HG03039 (cell line): ENCODE results near the gene PHLDA2.

Experiments
- ATAC-seq: cut with Tn5 transposase; IDR thresholded peaks from one replicate; pipeline ENCODE4 v1.9.1; 2021; ENCODE audit warnings: mild to moderate bottlenecking, moderate library complexity; ENCODE audit not compliant: unreplicated experiment

The PHLDA2 gene

DNA sequence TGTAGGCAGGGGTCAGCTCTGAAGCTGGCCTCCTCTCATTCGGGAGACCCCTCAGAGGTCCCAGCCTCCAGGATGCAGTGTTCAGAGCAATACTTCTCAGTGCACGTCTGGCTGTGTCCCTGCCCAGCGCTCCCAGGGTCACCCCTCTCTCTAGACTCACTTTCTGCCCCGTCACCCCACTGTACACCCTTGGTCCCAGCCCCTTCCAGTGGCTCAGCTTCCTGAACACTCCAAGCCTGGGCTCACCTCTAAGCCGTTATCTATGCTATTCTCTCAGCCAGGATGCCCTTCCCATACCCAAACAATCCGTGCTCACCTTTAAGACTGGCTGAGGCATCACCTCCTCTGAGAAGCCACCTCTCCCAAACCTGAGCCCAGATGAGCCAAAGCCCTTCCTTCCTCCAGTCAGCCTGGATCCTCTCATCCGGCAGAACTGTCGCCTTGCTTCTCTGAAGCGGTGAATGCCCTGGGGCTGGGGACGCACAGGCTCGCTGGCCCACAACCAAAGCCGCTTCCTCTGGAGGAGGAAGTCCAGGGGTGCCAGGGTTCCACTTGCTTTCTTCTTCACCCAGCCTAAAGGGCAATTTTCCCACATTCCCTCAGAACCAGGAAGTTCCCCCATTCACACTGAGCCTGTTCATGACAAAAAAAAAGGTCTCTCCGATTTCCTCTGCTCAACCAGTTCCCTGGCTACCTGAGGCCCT lies 30.0 kb downstream of the PHLDA2 start:
- no peak for ATAC-seq

DNA sequence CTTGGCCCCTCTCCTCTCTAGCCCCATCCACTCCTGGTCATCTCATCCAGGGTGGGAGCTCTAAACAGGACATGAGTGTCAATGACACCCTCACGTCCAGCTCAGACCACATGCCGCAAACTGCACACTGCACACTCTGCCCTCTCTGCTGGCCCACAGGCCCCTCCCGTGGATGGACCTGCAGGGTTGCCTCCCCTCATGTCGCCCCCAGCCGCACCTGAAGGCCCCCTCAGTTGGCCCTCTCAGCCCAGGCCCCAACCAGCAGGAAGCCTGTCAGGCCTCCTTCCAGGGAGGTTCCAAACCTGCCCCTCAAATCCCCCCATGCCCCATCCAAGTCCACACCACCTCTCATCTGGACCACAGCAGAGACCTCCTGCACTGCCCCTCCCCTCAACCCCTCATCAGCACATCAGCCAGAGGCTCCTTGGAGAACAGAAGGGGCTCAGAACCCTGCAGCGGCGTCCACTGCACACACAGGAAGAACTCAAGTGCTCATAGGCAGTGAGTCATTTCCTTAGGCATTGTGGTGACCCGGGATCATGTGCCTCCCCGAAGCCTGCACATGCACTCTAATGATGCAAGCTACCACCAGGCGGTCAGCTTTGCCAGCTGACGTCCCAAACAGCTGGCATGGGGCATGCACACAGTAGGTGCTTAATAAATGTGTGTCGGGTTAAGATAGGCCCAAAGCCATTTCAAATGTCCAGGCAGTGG lies 30.7 kb downstream of the PHLDA2 start:
- no peak for ATAC-seq

DNA sequence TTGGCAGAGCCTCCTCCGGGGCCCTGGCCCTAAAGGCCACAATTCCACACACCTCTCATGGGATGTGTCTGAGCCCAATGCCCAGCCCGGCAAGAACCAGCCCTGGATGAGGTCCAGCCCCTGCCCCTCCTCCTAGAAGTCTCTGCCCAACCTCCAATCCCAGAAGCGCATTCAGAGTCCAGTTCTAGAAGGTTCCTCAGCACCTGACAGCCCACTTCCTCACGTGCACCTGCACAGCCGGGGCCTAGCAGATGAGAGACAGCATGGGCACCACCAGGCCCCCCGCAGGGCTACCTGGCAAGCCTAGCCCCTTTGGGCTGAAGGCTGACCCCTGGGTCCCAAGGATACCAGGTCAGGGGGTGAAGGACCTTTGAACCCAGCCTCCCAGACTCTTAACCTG lies 32.2 kb downstream of the PHLDA2 start:
- ATAC-seq: no peak

DNA sequence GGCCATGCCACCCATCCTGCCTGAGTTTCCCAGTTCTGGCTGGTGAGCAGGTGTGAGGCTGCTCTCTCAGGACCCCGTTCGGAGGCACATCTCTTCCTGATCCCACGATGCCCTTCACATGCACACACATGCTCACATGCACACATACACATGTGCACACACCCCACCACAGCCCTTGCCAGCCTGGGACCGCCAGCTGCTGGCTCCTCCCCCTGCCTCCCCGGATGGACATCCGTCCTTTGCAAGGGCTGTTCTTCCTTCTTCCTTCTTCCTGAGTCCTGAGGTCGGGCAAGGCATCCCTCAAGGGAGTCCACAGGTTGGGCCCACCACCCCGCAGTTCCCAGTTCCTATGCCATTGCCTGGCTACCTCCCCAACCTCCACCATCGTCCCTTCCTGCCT lies 33.2 kb downstream of the PHLDA2 start:
- no peak for ATAC-seq

DNA sequence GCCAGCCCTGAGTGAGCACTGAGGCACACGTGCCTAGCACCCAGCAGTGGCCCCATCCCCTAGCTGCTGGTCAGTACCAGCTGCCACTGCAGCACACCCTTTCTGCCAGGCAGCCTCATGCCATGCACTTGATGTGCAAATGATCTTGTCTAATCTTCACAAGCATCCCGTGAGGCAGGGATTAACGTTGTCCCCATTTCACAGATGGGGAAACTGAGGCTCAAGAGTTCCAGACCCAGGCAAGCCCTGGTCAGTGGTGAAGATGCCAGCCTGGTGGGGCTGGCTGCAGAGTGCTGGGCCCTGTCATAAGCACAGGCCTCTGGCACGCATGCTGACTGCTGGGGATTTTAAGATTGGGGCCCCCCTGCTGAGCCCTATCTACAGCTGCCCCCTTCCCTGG lies 35.3 kb downstream of the PHLDA2 start:
- no peak for ATAC-seq

DNA sequence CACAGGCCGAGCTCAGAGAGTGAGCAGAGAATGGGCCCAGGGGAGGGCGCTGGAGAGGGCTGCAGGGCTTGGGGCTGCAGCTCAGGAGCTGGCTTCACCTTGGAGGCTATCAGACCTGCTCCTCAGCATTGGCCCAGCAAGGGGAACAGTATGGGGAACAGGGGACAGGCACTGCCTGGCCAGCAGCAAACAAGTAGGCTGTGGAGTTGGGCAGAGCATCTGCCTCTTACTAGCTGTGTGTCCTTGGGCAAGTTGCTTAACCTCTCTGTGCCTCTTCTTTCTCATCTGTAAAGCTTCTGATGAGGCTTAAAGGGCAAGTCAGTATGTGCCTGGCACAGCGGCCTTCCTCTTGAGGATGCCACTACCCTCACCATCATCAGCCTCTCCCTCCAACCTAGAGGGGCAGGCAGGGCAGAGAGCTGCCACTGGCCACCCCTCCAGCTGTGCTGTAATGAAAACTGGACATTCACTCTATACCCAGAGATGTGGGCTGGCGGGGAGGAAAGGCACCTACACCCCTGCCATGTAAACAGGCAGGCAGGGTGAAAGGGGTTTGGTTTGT lies 36.2 kb downstream of the PHLDA2 start:
- ATAC-seq: no peak

DNA sequence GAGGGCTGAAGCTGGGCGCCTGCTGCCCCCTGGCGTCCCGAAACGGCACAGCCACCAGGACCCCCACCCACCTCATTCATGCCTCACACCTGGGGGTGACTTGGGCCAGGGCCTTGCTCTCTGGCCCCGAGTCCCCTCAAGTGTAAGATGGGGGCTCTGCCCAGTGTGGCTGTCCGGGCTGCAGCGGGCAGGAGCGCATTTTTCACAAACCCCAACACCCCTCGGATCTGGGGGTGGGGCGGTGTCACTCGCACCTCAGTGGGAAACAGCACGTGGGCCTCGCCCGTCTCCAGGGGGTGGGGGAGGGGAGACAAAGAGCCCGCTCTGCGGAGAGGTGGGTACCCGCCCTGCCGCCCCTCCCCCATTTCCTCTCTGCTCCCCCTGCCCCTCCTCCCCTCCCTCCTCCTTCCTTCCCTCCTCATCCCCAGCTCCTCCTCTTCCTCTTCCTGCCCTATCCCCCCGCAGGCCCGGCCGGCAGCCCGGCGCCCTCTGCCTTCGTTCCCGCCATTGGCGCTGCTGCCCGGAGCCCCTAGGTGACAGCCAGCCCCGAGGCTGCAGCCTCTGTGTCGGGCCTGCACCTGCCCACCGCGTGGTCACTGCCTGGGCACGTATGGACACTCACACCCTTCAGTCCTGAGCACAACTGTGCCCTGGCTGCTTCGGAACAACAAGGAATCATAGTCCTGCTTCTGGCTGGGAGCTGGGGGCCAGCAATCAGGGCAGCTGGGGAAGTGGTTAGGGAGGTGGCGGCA lies 36.8 kb downstream of the PHLDA2 start:
- no peak for ATAC-seq

DNA sequence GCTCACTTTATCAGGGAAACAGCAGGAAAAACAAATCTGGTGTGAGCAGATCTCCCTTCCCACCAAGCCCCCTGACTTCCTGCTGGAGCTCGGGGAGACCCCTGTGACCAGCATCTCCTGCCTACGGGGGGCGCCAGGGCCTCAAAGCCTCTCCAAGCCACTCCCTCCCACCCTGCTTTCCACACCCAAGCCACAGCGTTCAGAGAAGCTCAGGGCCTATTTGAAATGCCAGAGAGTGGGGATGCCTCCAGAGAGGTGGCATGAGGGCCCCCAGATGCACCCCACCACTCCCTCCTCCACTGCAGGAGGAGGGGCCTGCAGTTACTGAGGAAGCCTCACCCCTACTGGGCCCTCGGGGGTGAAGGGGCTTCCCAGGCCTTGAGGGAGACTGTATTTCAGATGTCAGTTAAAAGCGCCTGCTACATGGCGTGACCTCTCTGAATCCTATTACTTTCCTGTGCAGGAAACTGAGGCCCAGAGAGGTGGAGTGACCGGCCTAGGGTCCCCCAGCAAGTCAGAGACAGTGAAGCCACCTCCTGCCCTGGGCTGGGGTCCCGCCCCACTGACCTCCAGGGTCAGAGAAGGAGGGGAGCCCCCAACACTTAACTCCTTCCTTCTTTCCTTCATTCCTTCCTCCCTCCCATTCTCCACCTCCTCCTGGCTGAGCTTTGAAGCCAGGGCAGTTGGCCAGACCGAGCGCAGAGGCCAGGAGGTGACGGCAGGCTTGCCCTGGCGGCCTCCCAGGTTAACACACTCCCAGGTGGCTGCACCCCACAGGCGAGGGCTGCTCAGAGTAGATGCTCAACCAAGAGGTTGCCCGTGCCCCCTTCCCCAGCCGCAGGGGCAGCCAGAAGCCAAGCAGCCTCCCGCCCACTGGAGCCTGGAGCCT lies 37.6 kb downstream of the PHLDA2 start:
- no peak for ATAC-seq

DNA sequence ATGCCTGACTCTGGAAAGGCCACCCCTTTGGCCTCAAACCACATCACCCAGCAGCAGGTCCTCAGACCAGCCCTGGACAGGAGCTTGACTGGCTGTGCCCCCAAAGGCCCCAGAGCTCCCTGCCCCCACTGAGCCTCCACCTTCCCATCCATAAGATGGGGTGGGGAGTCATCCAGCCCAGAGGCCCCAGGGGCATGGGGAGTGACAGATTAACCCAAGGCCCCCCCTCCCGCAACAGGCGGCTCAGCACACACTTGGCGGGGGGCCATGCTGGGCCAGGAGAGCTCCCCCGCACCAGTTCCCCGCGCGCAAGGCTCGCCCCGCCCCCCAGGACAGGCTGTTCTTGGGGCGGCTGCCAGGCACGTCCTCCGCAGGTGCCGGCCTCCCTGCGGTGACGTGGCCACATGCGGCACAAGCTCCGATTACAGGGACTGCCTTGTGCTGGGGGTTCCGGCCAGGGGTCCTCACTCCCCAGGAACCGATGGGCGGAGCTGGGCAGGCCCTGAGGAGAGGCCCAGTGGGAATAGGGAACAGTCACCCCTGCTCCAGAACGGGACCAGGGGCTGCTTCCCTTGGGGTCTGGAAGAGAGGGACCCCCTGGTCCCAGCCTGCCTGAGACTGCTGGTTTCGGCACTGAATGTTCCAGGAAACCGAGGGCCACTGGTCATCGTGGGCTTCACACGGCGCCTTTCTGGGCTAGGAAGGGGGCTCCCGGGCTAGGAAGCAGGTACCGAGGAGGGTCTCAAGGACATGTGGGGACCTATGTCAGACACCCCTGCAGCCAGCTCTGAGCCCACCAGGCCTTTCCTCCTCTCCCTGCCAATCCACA lies 38.5 kb downstream of the PHLDA2 start:
- ATAC-seq: no peak

DNA sequence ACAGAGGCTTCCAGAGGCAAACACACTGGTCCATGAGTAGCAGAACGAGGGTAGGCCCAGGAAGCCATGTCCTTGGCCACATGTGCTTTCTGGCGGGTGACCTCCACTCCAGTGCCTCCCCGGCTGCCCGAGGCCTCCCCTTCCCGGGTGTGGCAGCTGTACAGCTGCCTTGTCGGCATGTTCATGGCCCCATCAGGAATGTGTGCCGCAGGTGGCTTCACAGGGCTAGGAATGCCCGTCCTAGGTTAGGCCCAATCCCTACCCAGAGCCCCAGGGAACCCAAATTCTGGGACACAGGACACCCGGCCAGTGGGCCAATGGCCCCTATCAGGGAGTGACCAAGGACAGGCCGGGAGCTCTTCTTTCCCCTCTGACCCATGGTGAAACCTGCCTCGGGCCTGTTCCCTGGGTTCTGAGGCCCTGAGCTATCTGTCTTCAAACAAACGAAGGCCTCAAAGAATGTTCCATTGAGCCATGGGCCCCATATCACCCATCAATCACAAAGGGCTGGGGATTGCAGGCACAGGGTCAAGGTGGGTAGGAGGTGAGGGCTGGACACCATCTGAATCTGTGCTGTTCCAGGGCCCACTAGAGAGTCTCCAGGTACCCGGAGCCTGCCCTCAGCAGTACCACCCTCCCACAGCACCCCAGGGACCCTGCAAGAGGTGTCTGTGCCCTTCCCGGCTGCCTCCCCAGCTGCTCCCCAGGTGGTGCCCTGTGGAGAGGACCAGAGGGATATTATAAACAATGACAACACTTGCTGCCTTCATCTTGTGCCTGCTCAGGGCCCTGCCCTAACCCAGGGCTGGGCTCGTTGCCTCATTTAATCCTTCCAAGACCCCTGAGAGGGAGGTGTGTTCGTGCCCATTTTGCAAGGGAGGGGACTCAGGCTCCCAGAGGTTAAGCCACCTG lies 39.6 kb downstream of the PHLDA2 start:
- ATAC-seq: no peak

DNA sequence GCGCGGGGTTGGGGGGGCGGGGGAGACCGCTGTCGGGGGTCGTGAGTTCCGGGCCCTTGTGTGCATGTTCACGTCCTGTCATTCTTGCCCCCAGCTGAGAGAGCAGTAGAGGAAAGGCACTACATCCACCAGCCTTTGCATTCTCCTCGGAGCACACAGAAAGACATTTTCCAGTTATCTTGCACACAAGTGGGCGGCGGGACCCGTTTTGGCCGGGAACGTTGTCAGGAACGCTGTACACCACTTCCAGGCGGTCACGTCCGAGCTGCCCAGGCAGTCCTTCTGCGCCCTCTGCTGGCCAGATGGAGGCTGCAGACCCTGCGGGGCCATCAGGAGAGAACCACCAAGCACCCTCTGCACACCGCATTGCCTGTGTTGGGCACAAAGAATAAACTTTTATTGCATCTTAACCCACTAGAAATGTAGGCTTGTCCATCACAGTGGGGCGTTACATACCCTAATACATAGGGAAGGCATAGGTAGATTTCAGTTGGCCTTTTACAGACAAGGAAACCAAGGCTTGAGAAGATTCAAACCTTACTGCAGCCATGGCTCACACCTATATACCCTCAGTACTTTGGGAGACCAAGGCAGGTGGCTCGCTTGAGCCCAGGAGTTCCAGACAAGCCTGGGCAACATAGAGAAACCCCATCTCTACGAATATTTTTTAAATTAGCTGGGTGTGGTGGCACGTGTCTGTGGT lies 40.8 kb downstream of the PHLDA2 start:
- no peak for ATAC-seq

DNA sequence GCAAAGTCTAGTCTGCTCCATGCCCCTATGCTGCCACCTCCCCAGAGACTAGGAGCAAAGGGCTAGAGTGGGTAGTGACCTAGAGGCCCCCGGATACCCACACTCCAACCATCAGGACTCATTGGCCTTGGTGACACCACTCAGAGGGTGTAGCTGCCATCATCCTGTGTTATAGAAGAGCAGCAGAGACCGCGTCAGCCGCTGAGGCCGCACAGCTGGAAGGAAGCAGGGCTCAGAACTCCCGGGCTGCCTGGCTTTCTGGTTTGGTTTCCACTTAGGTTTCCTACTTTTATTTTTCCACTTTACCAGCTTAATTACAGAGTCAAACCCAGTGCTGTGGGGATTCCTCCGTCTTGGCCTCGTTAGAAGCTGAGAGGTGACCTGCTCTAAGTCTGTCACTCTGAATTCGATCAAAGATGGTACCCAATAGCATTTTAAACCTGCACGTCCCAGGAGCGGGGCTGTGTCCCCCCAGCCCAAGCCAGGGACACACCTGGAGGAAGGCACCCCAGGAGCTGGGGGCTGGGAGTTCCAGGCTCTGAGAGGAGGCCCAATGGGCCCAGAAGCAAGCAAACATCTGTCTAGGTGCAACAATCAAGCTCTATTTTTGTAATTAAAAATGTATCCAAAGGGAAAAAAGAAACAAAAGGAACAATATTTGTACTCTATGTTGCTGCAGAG lies 41.6 kb downstream of the PHLDA2 start:
- ATAC-seq: no peak

DNA sequence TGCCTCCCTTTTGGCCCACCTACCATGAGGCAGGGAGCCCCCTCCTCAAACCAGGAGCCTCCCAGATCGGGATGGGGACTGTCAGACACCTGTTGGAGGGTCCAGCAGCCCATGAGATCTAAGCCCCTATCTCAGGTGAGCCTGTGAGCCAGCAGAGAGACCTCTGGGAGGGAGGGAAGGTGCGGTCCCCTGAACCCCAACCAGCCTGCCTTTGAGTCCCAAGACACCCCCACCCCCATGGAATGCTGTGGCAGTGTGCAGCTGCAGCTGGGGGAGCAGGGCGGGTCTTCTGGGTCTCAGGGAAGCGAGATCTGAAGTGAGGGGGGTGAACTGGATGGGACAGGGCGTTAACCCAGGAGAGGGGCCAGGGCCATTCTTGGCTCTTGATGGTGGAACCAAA lies 42.3 kb downstream of the PHLDA2 start:
- ATAC-seq: no peak

DNA sequence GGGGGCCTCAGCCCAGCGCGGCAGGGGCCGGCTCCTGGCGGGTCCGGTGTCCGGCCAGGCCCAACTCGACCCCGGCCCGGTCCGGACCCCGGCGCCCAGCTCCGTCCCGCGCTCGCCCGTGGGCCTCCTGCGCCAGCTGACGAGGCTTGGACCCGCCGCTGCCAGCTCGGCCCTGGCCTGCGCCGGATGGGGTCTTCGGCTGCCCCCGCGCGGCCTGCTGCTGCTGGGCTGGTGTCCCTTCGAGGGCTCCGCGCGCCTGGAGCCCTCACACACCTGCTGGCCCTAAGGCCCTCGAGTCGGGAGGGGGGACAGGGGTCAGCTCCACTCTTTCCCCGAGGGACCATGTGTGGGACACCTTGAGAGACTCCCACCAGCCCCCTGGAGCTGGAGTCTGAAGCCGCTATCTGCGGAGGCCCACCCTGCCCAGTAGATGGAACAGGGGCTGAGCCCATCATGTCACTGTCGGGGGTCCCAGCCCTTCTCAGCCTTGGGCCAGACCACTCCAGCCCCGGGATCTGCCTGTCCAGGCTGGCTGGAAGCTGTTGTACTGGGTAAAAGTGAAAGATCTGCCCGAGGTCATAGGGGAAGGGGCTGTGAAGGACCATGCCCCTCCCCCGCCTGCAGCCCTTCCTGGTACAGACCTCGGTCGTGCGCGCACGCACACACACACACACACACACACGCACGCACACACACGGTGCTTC lies 42.9 kb downstream of the PHLDA2 start:
- ATAC-seq: peak; percentile 9

DNA sequence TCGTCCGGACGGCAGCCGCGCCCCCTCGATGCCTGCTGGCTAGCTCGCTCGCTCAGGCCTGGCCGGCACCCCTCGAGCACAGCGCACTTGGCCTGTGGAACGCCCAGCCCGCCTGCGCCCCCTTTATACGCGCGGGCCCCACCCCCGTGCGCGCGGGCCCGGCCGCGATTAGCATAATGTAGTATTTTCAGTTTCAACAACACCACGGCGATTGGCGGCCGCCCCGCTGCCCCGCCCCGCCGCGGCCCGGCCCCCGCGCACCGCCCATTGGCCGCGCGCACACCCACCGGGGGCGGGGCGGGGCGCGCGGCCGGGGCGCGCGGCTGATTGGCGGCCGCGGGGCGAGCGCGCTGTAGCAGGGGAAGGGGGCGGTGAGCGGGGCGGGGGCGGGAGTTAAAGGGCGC lies 43.5 kb downstream of the PHLDA2 start, which contains the start of gene CDKN1C:
CDKN1C (minus strand) TSS at position 98 of the 404 bp plus-strand sequence. CDS start 319 bp downstream, outside the sequence.
- peak; percentile 60 for ATAC-seq

DNA sequence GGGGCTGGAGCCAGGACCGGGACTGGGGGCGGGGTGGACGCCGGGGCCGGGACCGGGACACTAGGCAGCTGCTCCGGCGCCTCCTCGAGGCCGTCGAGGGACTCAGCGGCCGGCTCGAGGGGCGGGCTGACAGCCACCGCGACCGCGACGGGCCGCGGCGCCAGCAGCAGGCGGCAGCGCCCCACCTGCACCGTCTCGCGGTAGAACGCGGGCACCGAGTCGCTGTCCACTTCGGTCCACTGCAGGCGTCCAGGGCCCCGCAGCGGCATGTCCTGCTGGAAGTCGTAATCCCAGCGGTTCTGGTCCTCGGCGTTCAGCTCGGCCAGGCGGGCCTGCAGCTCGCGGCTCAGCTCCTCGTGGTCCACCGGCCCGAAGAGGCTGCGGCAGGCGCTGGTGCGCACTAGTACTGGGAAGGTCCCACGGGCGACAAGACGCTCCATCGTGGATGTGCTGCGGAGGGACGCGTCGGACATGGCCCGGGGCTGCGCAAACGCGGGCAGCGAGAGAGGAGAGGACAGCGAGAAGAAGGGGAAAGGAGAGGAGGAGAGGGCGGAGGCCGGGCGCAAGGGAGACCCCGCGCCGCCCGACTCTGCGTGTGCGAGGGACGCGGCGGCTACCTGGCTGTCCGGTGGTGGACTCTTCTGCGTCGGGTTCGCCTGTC lies 44.1 kb downstream of the PHLDA2 start:
- no peak for ATAC-seq
